MM.1S (cell line): Measurements from ENCODE around the gene RSPO3.

Experiments
- DNase-seq: peaks from one replicate; pipeline ENCODE4 v3.0.0-alpha.2; 2015
- H2AFZ ChIP-seq: fragments of 300-600 bp; sonication (generic); 2 replicates; pipeline ENCODE4 v1.6.0; 2016; ENCODE audit warnings: antibody characterized with exemption, low read length
- H3F3A ChIP-seq: fragments of 300-600 bp; sonication (generic); 2 replicates; pipeline ENCODE4 v1.6.1; 2016; ENCODE audit warnings: mild to moderate bottlenecking, antibody characterized with exemption, low read length, moderate library complexity, mixed read lengths; ENCODE audit not compliant: insufficient read depth
- H3K27ac ChIP-seq: fragments of 300-600 bp; sonication (generic); 2 replicates; pipeline ENCODE4 v1.5.1; 2016; ENCODE audit warnings: mild to moderate bottlenecking, low read length
- H3K27me3 ChIP-seq: fragments of 300-600 bp; sonication (generic); replicated peaks from 2 replicates; pipeline ENCODE4 v1.6.0; 2016; ENCODE audit warnings: low read length; ENCODE audit not compliant: insufficient read depth
- H3K36me3 ChIP-seq: fragments of 300-600 bp; sonication (generic); replicated peaks from 2 replicates; pipeline ENCODE4 v1.6.1; 2016; ENCODE audit warnings: mild to moderate bottlenecking, low read length, mixed read lengths; ENCODE audit not compliant: insufficient read depth
- H3K4me1 ChIP-seq: fragments of 300-600 bp; sonication (generic); 2 replicates; pipeline ENCODE4 v1.6.1; 2016; ENCODE audit warnings: low read length, mixed read lengths
- H3K4me2 ChIP-seq: fragments of 300-600 bp; sonication (generic); 2 replicates; pipeline ENCODE4 v1.6.0; 2016; ENCODE audit warnings: low read depth, low read length
- H3K4me3 ChIP-seq: fragments of 300-600 bp; sonication (generic); 2 replicates; pipeline ENCODE4 v1.5.1; 2016; ENCODE audit warnings: low read length, mixed read lengths
- H3K79me2 ChIP-seq: fragments of 300-600 bp; sonication (generic); 2 replicates; pipeline ENCODE4 v1.6.1; 2016; ENCODE audit warnings: mixed run types, low read length, mixed read lengths
- H3K9ac ChIP-seq: fragments of 300-600 bp; sonication (generic); 2 replicates; pipeline ENCODE4 v1.6.1; 2016; ENCODE audit warnings: low read length, mixed read lengths
- H3K9me2 ChIP-seq: fragments of 300-600 bp; sonication (generic); replicated peaks from 2 replicates; pipeline ENCODE4 v1.6.1; 2016; ENCODE audit warnings: mild to moderate bottlenecking, low read length, mixed read lengths; ENCODE audit not compliant: insufficient read depth
- H3K9me3 ChIP-seq: fragments of 300-600 bp; sonication (generic); replicated peaks from 2 replicates; pipeline ENCODE4 v1.6.1; 2016; ENCODE audit warnings: mild to moderate bottlenecking, low read length, mixed read lengths; ENCODE audit not compliant: insufficient read depth
- H4K20me1 ChIP-seq: fragments of 300-600 bp; sonication (generic); 2 replicates; pipeline ENCODE4 v1.6.1; 2016; ENCODE audit warnings: mild to moderate bottlenecking, low read length, moderate library complexity, mixed read lengths; ENCODE audit not compliant: insufficient read depth
- EZH2 ChIP-seq: fragments of 300-600 bp; sonication (generic); optimal IDR thresholded peaks from 2 replicates; pipeline ENCODE3; 2017; ENCODE audit warnings: low read depth, mild to moderate bottlenecking, antibody characterized with exemption, low read length, mixed read lengths
- EZH2phosphoT487 ChIP-seq: fragments of 300-600 bp; sonication (generic); IDR thresholded peaks from 2 replicates; pipeline ENCODE4 v1.6.1; 2018; ENCODE audit warnings: antibody characterized with exemption, low read length
- TF ChIP-seq, protein P1 (sequence below): fragments of 300-600 bp; sonication (generic); IDR thresholded peaks from 2 replicates; pipeline ENCODE4 v1.5.1; 2016; ENCODE audit warnings: antibody characterized with exemption, low read length, mixed read lengths

Gene RSPO3

DNA sequence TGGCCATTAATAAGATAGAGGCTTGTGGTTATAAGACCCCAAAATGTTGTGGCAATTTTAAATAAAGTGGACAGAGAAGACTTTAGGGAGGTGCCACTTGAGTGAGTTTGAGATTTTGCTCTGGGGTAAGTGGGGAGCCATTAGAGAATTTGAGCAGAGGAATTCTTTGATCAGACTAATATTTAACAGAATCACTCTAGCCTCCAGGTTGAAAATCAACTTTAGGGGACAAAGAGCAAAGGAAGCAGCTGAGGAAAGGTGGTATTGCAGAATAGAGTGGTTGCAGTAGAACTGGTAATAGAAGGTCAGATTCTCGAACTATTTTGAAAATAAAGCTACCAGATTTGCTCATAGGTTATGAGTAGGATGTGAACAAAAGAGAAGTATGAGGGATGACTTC, 97.5 kb downstream of the RSPO3 start:
- TF ChIP-seq EZH2phosphoT487: no peak
- TF ChIP-seq, protein P1, sequence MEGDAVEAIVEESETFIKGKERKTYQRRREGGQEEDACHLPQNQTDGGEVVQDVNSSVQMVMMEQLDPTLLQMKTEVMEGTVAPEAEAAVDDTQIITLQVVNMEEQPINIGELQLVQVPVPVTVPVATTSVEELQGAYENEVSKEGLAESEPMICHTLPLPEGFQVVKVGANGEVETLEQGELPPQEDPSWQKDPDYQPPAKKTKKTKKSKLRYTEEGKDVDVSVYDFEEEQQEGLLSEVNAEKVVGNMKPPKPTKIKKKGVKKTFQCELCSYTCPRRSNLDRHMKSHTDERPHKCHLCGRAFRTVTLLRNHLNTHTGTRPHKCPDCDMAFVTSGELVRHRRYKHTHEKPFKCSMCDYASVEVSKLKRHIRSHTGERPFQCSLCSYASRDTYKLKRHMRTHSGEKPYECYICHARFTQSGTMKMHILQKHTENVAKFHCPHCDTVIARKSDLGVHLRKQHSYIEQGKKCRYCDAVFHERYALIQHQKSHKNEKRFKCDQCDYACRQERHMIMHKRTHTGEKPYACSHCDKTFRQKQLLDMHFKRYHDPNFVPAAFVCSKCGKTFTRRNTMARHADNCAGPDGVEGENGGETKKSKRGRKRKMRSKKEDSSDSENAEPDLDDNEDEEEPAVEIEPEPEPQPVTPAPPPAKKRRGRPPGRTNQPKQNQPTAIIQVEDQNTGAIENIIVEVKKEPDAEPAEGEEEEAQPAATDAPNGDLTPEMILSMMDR: no peak
- no peak overlapping the region for H3K4me2 ChIP-seq
- H2AFZ ChIP-seq: no peak overlapping the region

DNA sequence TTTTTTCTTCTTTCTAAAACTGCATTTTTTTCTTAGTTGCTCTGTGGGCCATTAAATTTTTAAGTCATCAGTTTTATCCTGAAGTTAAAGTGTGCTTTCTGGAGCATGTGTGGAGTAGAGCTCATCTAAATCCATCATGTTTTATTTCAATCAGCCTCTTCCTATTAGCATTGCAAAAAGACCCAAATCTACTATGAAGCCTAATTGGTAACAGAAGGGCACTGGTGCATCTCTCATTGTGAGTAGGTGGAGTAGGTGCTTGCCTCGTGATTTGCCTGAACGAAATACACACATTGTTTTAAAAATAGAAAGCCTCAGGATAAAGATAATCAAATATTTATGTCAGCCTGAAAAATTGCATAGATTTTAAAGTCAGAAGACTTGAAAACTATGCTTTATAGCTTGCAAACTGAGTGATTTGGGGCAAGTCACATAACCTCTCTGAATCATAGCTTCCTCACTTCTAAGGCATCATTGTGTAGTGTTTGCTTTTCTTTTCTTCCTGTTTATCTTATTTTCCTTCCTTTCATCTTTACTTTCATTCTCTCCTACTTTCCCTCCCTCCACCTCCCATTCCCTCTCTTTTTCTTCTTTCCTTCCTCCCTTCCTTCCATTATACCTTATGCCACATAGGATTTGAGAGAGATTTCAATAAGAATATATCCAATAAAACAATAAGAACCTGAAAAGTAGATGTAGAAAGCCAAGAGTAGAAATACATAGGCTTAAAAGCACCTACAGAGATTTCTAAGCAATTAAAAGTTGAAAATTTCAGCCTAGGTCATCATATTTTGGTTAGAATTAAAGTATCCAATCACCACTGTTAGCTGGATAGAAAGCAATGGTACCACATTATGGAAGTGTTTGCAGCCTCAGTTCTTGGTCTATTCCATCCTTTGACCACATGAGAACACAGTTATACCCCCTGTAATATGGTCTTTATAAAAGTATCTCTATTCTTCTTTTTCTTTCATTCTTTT, 98.6 kb downstream of the RSPO3 start:
- Histone ChIP-seq H3F3A (no peaks in the 10 kb centered on the region), H3K4me1 (no peaks in the 10 kb centered on the region), H3K79me2 (no peaks in the 10 kb centered on the region), H3K9ac (no peak overlapping the region), H3K4me2 (no peak overlapping the region), H3K4me3 (no peak overlapping the region), H4K20me1 (no peaks in the 10 kb centered on the region), H3K27ac (no peak overlapping the region), H3K27me3 (no peaks in the 10 kb centered on the region), H2AFZ (no peak overlapping the region), H3K9me2 (no peaks in the 10 kb centered on the region), H3K36me3 (no peaks in the 10 kb centered on the region), H3K9me3 (no peaks in the 10 kb centered on the region)
- TF ChIP-seq EZH2 (no peak), EZH2phosphoT487 (no peak)
- TF ChIP-seq, protein P1: no peak
- no peak for DNase-seq

More for the DNA sequence above, 97.5 kb downstream of the RSPO3 start:
- Histone ChIP-seq H3K27me3 (no peaks in the 10 kb centered on the region), H3F3A (no peaks in the 10 kb centered on the region), H4K20me1 (no peaks in the 10 kb centered on the region), H3K4me1 (no peaks in the 10 kb centered on the region), H3K4me3 (no peak overlapping the region), H3K9me2 (no peaks in the 10 kb centered on the region), H3K79me2 (no peaks in the 10 kb centered on the region), H3K9me3 (no peaks in the 10 kb centered on the region), H3K9ac (no peak overlapping the region), H3K36me3 (no peaks in the 10 kb centered on the region), H3K27ac (no peak overlapping the region)
- DNase-seq: no peak

GRCh38 chr6:127219869-127220268, 101.4 kb downstream of the RSPO3 start:
- no peak overlapping the region for H3K4me3 ChIP-seq
- no peaks in the 10 kb centered on the region for H3K9me2 ChIP-seq
- H3K79me2 ChIP-seq: no peaks in the 10 kb centered on the region
- H3K36me3 ChIP-seq: no peaks in the 10 kb centered on the region
- no peak overlapping the region for H2AFZ ChIP-seq
- TF ChIP-seq EZH2 (no peak), EZH2phosphoT487 (no peak)
- TF ChIP-seq, protein P1: no peak
- DNase-seq: no peak
- no peak overlapping the region for H3K9ac ChIP-seq
- no peaks in the 10 kb centered on the region for H3K27me3 ChIP-seq
- no peaks in the 10 kb centered on the region for H4K20me1 ChIP-seq
- no peaks in the 10 kb centered on the region for H3F3A ChIP-seq
- no peak overlapping the region for H3K4me2 ChIP-seq
- H3K9me3 ChIP-seq: no peaks in the 10 kb centered on the region
- H3K4me1 ChIP-seq: no peaks in the 10 kb centered on the region
- no peak overlapping the region for H3K27ac ChIP-seq
